ENCODE data around the gene TMEM209.
"Not testable (repeated sequence)": the region's sequence is repeated elsewhere in the genome, so short reads cannot be mapped to it uniquely, and the experiment has no call there.

TMEM209 gene

DNA sequence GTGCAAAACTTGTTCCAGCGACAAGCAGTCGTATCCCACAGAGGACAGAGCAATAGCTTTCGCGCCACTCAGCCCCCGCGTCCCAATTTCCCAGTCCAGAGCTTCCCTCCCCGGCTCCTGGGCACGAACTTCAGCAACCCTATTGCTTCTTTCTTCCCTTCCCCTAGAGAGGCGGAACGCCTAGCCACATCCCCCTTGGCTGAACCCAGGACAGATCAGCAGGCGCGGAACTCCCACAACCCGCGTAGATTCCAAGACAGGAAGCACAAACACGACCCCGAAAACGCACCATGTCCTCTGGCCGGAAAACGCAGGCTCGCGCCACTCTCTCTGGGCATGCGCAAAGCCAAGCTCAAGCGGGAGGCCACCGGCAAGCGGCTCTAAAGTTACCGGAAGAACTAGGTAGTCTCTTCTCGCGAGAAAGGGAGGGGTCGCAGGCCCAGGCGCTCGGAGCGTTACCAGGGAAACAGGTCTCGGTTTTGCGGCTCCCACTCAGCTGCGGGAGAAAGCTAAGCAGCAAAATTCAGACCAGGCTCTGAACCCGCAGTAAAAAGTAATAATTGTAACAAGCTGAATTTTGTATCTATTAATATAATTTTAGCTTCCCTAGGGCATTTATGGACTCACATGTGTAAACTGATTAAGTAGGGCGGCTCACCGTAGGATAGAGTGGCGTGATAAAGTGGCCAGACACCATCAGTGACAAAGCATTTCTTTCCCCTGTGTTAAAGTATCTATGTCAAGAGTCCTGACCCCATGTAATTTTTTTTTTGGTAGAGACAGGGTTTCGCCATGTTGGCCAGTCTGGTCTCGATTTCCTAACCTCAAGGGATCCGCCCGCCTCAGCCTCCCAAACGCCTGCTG is at the start of gene TMEM209:
TSS of gene TMEM209 (minus strand) at position 323 of the 864 bp plus-strand sequence. CDS start at position 292, 31 bp downstream.
- ChIA-PET POLR2A (interaction anchor here (0.5 to 1.2 kb wide), 8 partner anchors 10 to 640 kb away, joined by 3 to 6 read pairs (median 4); partner anchors contain the start of gene CPA4), CTCF (interaction anchor here (0.5 to 2.5 kb wide), 7 partner anchors 8 to 783 kb away, joined by 3 to 8 read pairs (median 3); partner anchors contain the start of gene MEST)
- peak within 1 kb of the TSS; percentile 91 for H3K4me3 ChIP-seq (ENCODE audit: low read depth, low read length)
- peak; percentile 63 for DNase-seq (ENCODE audit: low read depth, low spot score)
- TF ChIP-seq, protein P1, sequence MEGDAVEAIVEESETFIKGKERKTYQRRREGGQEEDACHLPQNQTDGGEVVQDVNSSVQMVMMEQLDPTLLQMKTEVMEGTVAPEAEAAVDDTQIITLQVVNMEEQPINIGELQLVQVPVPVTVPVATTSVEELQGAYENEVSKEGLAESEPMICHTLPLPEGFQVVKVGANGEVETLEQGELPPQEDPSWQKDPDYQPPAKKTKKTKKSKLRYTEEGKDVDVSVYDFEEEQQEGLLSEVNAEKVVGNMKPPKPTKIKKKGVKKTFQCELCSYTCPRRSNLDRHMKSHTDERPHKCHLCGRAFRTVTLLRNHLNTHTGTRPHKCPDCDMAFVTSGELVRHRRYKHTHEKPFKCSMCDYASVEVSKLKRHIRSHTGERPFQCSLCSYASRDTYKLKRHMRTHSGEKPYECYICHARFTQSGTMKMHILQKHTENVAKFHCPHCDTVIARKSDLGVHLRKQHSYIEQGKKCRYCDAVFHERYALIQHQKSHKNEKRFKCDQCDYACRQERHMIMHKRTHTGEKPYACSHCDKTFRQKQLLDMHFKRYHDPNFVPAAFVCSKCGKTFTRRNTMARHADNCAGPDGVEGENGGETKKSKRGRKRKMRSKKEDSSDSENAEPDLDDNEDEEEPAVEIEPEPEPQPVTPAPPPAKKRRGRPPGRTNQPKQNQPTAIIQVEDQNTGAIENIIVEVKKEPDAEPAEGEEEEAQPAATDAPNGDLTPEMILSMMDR (IDR thresholded peaks at IDR 0.05; ENCODE audit: insufficient read depth, low read length, missing control alignments) = no peak

DNA sequence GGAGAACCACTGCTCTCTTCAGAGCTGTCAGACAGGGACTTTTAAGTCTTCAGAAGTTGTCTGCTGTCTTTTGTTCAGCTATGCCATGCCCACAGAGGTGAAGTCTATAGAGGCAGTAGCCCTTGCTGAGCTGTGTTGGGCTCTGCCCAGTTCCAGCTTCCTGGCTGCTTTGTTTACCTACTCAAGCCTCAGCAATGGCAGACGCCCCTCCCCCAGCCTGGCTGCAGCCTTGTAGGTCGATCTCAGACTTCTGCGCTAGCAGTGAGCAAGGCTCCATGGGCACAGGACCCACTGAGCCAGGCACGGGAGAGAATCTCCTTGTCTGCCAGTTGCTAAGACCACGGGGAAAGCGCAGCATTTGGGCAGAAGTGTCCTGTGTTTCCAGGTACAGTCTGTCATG is 49.3 kb upstream of the TMEM209 start:
- ChIA-PET CTCF (no interaction called here), POLR2A (no interaction called here)
- no peak overlapping the region for H3K4me3 ChIP-seq (ENCODE audit: low read depth, low read length)
- DNase-seq (ENCODE audit: low read depth, low spot score) = no peak
- TF ChIP-seq, protein P1 (IDR thresholded peaks at IDR 0.05; ENCODE audit: insufficient read depth, low read length, missing control alignments) = no peak

DNA sequence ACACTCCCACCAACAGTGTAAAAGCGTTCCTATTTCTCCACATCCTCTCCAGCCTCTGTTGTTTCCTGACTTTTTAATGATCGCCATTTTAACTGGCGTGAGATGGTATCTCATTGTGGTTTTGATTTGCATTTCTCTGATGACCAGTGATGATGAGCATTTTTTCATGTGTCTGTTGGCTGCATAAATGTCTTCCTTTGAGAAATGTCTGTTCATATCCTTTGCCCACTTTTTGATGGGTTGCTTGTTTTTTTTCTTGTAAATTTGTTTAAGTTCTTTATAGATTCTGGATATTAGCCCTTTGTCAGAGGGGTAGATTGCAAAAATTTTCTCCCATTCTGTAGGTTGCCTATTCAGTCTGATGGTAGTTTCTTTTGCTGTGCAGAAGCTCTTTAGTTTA is 44.4 kb upstream of the TMEM209 start:
- CTCF ChIA-PET; POLR2A ChIA-PET; DNase-seq (ENCODE audit: low read depth, low spot score); H3K4me3 ChIP-seq (ENCODE audit: low read depth, low read length): not testable (repeated sequence)

DNA sequence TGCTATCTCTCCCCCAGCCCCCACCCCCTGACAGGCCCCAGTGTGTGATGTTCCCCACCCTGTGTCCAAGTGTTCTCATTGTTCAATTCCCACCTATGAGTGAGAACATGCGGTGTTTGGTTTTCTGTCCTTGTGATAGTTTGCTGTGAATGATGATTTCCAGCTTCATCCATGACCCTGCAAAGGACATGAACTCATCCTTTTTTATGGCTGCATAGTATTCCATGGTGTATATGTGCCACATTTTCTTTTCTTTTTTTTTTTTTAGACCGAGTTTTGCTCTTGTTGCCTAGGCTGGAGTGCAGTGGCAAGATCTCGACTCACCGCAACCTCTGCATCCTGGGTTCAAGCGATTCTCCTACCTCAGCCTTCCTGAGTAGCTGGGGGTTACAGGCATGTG is 43.6 kb upstream of the TMEM209 start:
- DNase-seq (ENCODE audit: low read depth, low spot score); H3K4me3 ChIP-seq (ENCODE audit: low read depth, low read length); POLR2A ChIA-PET; CTCF ChIA-PET: not testable (repeated sequence)

DNA sequence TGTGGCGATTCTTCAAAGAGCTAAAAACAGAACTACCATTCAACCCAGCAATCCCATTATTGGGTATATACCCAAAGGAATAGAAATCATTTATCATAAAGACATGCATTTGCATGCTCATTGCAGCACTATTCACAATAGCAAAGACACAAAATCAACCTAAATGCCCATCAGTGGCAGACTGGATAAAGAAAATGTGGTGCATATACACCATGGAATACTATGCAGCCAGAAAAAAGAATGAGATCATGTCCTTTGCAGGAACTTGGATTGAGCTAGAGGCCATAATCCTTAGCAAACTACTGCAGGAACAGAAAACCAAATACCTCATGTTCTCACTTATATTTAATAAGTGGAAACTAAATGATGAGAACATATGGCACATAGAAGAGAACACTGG is 41.3 kb upstream of the TMEM209 start:
- CTCF ChIA-PET = interaction anchor here (1.0 kb wide), 1 partner anchor 32 kb away, joined by 3 read pairs; no protein-coding TSS in a partner anchor
- POLR2A ChIA-PET; H3K4me3 ChIP-seq (ENCODE audit: low read depth, low read length); DNase-seq (ENCODE audit: low read depth, low spot score): not testable (repeated sequence)

DNA sequence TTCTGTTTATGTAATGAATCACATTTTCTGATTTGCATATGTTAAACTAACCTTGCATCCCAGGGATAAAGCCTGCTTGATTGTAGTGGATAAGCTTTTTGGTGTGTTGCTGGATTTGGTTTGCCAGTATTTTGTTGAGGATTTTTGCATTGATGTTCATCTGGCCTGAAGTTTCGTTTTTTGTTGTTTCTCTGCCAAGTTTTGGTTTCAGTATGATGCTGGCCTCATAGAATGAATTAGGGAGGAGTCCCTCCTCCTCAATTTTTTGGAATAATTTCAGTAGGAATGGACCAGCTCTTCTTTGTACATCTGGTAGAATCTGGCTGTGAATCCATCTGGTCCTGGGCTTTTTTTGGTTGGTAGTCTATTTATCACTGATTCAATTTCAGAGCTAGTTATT is 38.3 kb upstream of the TMEM209 start:
- H3K4me3 ChIP-seq (ENCODE audit: low read depth, low read length); POLR2A ChIA-PET; DNase-seq (ENCODE audit: low read depth, low spot score): not testable (repeated sequence)
- CTCF ChIA-PET = interaction anchor here (0.7 to 1.5 kb wide), 7 partner anchors 30 to 450 kb away, joined by 3 to 5 read pairs (median 3); partner anchors contain the start of gene CPA4

DNA sequence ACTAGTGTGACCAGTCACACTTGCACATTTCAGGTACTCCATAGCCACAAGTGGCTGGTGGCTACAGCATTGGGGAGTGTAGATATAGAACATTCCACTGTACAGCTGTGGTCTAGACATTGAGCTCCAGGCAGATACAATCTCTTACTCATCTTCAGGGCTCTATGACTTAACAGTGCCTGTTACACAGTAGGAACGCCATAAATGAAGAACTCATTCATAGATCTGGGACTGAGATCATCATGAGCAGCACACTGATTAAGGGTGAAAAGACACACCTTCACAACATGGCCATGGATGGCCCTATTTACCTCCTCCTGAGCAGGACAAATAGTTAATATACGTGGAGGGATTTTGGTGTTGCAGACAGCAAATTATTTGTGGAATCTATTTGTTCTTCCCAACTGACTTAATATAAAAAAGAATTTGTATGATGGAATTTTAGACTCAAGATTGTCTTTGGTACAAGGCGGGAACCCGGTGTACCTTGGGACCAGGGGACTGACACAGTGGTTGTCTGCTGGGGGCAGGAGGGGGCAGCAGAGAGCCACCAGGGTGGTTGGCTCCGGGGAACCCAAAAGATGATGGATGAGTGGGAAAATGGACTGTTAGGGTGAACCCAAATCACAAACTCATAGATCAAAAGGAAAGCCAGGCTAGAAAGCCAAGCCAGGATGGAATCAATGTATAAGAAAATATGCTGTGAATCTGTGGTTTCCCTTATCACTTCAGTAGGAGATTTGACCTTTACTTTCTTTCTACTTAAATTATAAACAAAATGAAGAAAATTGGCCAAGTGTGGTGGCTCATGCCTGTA is 37.2 kb upstream of the TMEM209 start:
- CTCF ChIA-PET = interaction anchor here (0.9 to 1.5 kb wide), 5 partner anchors 11 to 451 kb away, joined by 3 to 5 read pairs (median 4); no protein-coding TSS in a partner anchor
- TF ChIP-seq, protein P1 (IDR thresholded peaks at IDR 0.05; ENCODE audit: insufficient read depth, low read length, missing control alignments) = peak; percentile 70
- POLR2A ChIA-PET = interaction anchor here (0.7 kb wide), 1 partner anchor 158 kb away, joined by 3 read pairs; no protein-coding TSS in a partner anchor
- peak; percentile 46 for DNase-seq (ENCODE audit: low read depth, low spot score)
- no peak overlapping the region for H3K4me3 ChIP-seq (ENCODE audit: low read depth, low read length)

DNA sequence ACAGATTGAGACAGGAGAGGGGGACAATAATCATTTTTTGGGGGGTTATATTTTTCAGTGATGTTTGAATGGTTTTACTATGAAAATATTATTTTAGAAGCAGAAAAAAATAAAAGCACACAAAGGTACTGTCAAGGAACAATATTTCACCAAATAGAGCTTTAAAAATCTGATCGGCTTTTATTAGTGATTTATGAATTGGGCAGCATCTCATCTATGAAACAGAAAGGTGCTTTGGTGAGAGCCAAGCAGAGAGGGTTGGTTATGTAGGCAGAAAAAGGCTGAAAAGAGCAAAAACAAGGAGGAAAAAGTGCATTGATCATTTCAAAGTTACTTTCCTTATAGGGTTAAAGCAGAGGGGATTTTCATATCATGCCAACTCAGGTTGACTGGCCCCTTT is 35.0 kb upstream of the TMEM209 start:
- ChIA-PET CTCF (interaction anchor here (0.6 to 1.2 kb wide), 3 partner anchors 27 to 518 kb away, joined by 3 to 4 read pairs (median 3); no protein-coding TSS in a partner anchor), POLR2A (no interaction called here)
- H3K4me3 ChIP-seq (ENCODE audit: low read depth, low read length) = no peak overlapping the region
- TF ChIP-seq, protein P1 (IDR thresholded peaks at IDR 0.05; ENCODE audit: insufficient read depth, low read length, missing control alignments) = no peak
- DNase-seq (ENCODE audit: low read depth, low spot score) = no peak

DNA sequence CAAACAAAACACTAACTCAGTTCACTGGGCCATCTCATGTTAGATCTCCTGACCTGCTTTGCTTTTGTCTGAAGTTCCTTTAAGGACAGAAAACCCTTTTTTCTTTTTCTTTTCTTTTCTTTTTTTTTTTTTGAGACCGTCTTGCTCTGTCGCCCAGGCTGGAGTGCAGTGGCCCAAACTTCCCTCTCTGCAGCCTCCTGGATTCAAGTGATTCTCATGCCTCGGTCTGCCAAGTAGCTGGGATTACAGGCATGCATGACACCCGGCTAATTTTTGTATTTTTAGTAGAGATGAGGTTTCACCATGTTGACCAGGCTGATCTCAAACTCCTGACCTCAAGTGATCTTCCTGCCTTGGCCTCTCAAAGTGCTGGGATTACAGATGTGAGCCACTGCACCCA is 31.2 kb upstream of the TMEM209 start:
- H3K4me3 ChIP-seq (ENCODE audit: low read depth, low read length); POLR2A ChIA-PET; DNase-seq (ENCODE audit: low read depth, low spot score): not testable (repeated sequence)
- CTCF ChIA-PET = interaction anchor here (0.6 to 1.0 kb wide), 3 partner anchors 10 to 135 kb away, joined by 3 to 4 read pairs (median 4); no protein-coding TSS in a partner anchor
